Suprapubic skin (tissue), 4 donors: ENCODE measurements around the gene STAG2. TPM values are rescaled to one million over a fixed set of nuclear protein-coding genes. Genes with fewer than 3 reads are reported as not detected.
A peak's percentile ranks its signal among the peaks of the same experiment; 100 is the strongest.

Source experiments
- DNase-seq, 2 donors: peaks; one replicate each; pipeline ENCODE4 v3.0.0-alpha.2; 2019; ENCODE audit warnings: low spot score in 2 of 2
- H3K27ac ChIP-seq: fragments of 200-600 bp; sonication (generic); one replicate; pipeline ENCODE4 v1.5.1; 2019
- H3K27me3 ChIP-seq: fragments of 200-600 bp; sonication (generic); one replicate; pipeline ENCODE4 v1.5.1; 2019
- H3K36me3 ChIP-seq: fragments of 200-600 bp; sonication (generic); one replicate; pipeline ENCODE4 v1.5.1; 2019
- H3K4me1 ChIP-seq: fragments of 200-600 bp; sonication (generic); one replicate; pipeline ENCODE4 v1.5.1; 2019
- H3K4me3 ChIP-seq: fragments of 200-600 bp; sonication (generic); one replicate; pipeline ENCODE4 v1.5.1; 2019; ENCODE audit warnings: mild to moderate bottlenecking
- H3K9me3 ChIP-seq: fragments of 200-600 bp; sonication (generic); one replicate; pipeline ENCODE4 v1.5.1; 2019
- CTCF ChIP-seq, 2 donors: fragments of 200-600 bp in 1 of 2; fragments of 450-650 bp in 1 of 2; sonication (generic) in 1 of 2; IDR thresholded peaks; one replicate each; pipeline ENCODE4 v1.5.1; 2016 to 2019; ENCODE audit warnings: antibody characterized with exemption in 2 of 2, mild to moderate bottlenecking in 1 of 2, moderate library complexity in 1 of 2
- EP300 ChIP-seq: sonication (generic); formaldehyde crosslinking; IDR thresholded peaks from one replicate; pipeline ENCODE4 v1.6.1; 2017; ENCODE audit warnings: antibody characterized with exemption
- POLR2A ChIP-seq, 2 donors: fragments of 450-650 bp; IDR thresholded peaks; one replicate each; pipeline ENCODE4 v1.6.1; 2017; ENCODE audit warnings: antibody characterized with exemption in 2 of 2, mild to moderate bottlenecking in 2 of 2, moderate library complexity in 2 of 2
- POLR2AphosphoS5 ChIP-seq, 3 donors: sonication (generic); formaldehyde crosslinking; IDR thresholded peaks; one replicate each; pipeline ENCODE4 v1.6.1; 2017; ENCODE audit warnings: antibody characterized with exemption in 3 of 3
- WGBS: methylation state at CpG from one replicate; pipeline ENCODE4 v1.1.5; 2018; 5-methylcytosine and 5-hydroxymethylcytosine counted together
- total RNA-seq, 4 donors: library from RNA; depleted of rRNA; stranded (reverse); fragments of >200 nt; gene quantifications; one replicate each; pipeline ENCODE4 v1.1.0, GENCODE V29; 2016

The STAG2 gene
- total RNA-seq, 4 donors from 2014 or later, result 40.0 to 68.2 (median 59.0) TPM

DNA sequence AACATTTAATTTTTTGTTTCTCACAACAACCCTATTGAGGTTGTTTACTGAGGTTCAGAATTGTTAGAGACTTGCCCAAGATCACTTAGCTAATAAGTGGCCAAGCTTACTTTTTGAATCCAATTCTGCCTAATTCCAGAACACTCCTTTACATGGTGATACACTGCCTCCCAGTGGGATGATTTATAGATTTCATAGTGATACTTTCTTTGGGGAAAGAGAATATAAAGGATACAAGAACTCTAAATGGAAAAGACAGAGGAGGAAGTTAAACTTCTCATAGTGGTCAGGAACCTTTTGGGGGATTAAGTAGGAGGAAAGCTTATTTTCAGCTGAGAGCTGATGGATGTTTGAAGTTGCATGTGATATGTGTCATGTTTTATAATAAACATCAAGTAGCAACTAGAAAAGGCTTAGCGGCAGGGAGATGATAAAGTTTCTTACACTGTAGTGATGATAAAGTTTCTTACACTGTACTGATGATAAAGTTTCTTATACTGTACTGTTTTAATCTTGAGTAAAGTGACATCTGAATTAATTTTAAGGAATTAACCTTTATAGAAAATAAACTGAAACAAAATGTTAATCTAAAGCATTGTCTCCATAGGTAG is 15.3 kb downstream of the STAG2 start:
- Histone ChIP-seq H3K36me3 (no peaks in the 10 kb centered on the region), H3K9me3 (no peaks in the 10 kb centered on the region), H3K4me1 (peaks cover 15% of the 10 kb centered on the region), H3K27ac (no peak overlapping the region), H3K27me3 (no peaks in the 10 kb centered on the region), H3K4me3 (no peak overlapping the region)
- TF ChIP-seq CTCF (IDR thresholded peaks at IDR 0.05) (peak in 1 of 2 donors; percentile 13), POLR2AphosphoS5 (IDR thresholded peaks at IDR 0.05) (no peak)
- no peak for DNase-seq
- WGBS, result 84% methylated on average over 1 of the region's 1 CpG

- no peaks in the 10 kb centered on the region for H3K36me3 ChIP-seq
- 48% methylated on average over 3 of the region's 3 CpGs for WGBS
- H3K4me3 ChIP-seq, result no peak overlapping the region
- H3K9me3 ChIP-seq, result no peaks in the 10 kb centered on the region
- no peaks in the 10 kb centered on the region for H3K27me3 ChIP-seq
- no peak overlapping the region for H3K27ac ChIP-seq
- H3K4me1 ChIP-seq, result peaks cover 17% of the 10 kb centered on the region
- DNase-seq, result no peak
- TF ChIP-seq POLR2AphosphoS5 (IDR thresholded peaks at IDR 0.05), result no peak
- TF ChIP-seq CTCF (IDR thresholded peaks at IDR 0.05), result no peak
These were observed 21.7 kb downstream of the STAG2 start for GRCh38 chrX:123983240-123983639.

- H3K36me3 ChIP-seq, result no peaks in the 10 kb centered on the region
- WGBS, result 46% methylated on average over 2 of the region's 2 CpGs
These were observed 24.9 kb downstream of the STAG2 start for GRCh38 chrX:123986377-123986776.

GRCh38 chrX:123988423-123989111 is 27.1 kb downstream of the STAG2 start:
- no peak for TF ChIP-seq POLR2AphosphoS5 (IDR thresholded peaks at IDR 0.05)
- no peak for TF ChIP-seq POLR2A (IDR thresholded peaks at IDR 0.05)
- no peak for TF ChIP-seq CTCF (IDR thresholded peaks at IDR 0.05)
- no peak for TF ChIP-seq EP300
- no peaks in the 10 kb centered on the region for H3K36me3 ChIP-seq
- no peaks in the 10 kb centered on the region for H3K9me3 ChIP-seq
- H3K27ac ChIP-seq, result no peak overlapping the region
- no peak overlapping the region for H3K4me3 ChIP-seq
- WGBS, result 53% methylated on average over 1 of the region's 1 CpG
- no peaks in the 10 kb centered on the region for H3K27me3 ChIP-seq
- DNase-seq, result no peak
- peaks cover 16% of the 10 kb centered on the region for H3K4me1 ChIP-seq

More at GRCh38 chrX:123986377-123986776, 24.9 kb downstream of the STAG2 start:
- H3K4me3 ChIP-seq, result no peak overlapping the region
- H3K9me3 ChIP-seq, result no peaks in the 10 kb centered on the region
- DNase-seq, result no peak
- TF ChIP-seq POLR2A (IDR thresholded peaks at IDR 0.05) (no peak), EP300 (no peak), POLR2AphosphoS5 (IDR thresholded peaks at IDR 0.05) (no peak), CTCF (IDR thresholded peaks at IDR 0.05) (no peak)
- H3K27ac ChIP-seq, result no peak overlapping the region
- peaks cover 14% of the 10 kb centered on the region for H3K4me1 ChIP-seq
- H3K27me3 ChIP-seq, result no peaks in the 10 kb centered on the region

GRCh38 chrX:123989235-123989634 is 27.7 kb downstream of the STAG2 start:
- Histone ChIP-seq H3K27me3 (no peaks in the 10 kb centered on the region), H3K4me3 (no peak overlapping the region), H3K9me3 (no peaks in the 10 kb centered on the region), H3K27ac (no peak overlapping the region), H3K4me1 (peaks cover 20% of the 10 kb centered on the region), H3K36me3 (no peaks in the 10 kb centered on the region)
- TF ChIP-seq CTCF (IDR thresholded peaks at IDR 0.05), result no peak
- no peak for TF ChIP-seq EP300
- TF ChIP-seq POLR2A (IDR thresholded peaks at IDR 0.05), result no peak
- no peak for TF ChIP-seq POLR2AphosphoS5 (IDR thresholded peaks at IDR 0.05)
- no peak for DNase-seq
- 50% methylated on average over 1 of the region's 1 CpG for WGBS
